ENCODE measurements around the gene SLC35G2.
"Not testable (repeated sequence)": the region's sequence is repeated elsewhere in the genome, so short reads cannot be mapped to it uniquely, and the experiment has no call there.

Gene SLC35G2

DNA sequence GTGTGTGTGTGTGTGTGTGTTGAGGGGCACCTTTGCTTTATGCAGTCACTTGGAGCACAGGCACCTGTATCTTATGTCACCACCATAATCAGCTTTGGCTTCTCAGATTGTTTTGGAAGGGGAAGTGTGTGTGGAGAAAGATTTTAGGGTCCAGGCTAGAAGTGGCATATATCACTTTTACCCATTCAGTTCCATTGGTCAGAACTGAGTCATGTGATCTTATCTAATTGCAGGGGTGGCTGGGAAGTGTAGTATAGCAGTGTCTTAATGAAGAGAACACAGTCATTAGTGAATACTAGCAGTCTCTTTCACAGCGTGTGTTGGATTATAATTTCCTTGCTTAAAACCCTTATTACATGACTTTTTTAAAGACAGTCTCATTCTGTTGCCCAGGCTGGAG lies 63.6 kb downstream of the SLC35G2 start:
- TF ChIP-seq, protein P1, sequence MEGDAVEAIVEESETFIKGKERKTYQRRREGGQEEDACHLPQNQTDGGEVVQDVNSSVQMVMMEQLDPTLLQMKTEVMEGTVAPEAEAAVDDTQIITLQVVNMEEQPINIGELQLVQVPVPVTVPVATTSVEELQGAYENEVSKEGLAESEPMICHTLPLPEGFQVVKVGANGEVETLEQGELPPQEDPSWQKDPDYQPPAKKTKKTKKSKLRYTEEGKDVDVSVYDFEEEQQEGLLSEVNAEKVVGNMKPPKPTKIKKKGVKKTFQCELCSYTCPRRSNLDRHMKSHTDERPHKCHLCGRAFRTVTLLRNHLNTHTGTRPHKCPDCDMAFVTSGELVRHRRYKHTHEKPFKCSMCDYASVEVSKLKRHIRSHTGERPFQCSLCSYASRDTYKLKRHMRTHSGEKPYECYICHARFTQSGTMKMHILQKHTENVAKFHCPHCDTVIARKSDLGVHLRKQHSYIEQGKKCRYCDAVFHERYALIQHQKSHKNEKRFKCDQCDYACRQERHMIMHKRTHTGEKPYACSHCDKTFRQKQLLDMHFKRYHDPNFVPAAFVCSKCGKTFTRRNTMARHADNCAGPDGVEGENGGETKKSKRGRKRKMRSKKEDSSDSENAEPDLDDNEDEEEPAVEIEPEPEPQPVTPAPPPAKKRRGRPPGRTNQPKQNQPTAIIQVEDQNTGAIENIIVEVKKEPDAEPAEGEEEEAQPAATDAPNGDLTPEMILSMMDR (conservative IDR thresholded peaks at IDR 0.05): no peak
- no peak for TF ChIP-seq ZFX (IDR thresholded peaks at IDR 0.05)
- H3K27ac ChIP-seq: no peak overlapping the region

DNA sequence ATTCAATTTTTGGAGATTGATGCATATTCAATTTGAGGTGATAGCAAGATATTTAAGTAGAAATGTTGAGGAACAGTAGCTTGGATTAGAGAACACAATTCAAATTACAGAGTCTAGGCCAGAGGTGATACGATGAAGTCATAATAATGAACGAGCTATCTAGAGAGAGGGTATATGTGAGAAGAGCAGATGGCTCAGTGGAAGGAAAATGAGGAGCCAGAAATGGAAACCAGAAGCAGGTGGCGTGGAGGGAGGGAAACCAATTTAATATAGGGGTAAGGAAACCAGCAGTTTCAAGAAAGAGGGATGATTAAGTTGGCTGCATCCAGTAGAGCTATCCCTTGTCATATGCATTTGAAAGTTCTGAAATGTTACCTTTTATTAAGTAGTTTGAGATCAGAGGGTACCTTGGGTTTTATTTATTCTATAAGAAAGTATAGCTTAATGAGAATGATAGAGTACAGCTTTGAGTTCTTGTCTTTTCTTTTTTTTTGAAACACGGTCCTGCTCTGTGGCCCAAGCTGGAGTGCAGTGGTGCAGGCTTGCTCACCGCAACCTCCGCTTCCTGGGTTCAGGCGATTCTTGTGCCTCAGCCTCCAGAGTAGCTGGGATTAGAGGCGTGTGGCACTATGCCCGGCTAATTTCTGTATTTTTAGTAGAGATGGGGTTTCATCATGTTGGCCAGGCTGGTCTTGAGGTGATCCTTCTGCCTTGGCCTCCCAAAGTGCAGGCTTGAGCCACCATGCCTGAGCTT lies 65.2 kb downstream of the SLC35G2 start:
- no peak overlapping the region for H3K27ac ChIP-seq
- TF ChIP-seq, protein P1 (conservative IDR thresholded peaks at IDR 0.05): no peak
- TF ChIP-seq ZFX (IDR thresholded peaks at IDR 0.05): no peak

DNA sequence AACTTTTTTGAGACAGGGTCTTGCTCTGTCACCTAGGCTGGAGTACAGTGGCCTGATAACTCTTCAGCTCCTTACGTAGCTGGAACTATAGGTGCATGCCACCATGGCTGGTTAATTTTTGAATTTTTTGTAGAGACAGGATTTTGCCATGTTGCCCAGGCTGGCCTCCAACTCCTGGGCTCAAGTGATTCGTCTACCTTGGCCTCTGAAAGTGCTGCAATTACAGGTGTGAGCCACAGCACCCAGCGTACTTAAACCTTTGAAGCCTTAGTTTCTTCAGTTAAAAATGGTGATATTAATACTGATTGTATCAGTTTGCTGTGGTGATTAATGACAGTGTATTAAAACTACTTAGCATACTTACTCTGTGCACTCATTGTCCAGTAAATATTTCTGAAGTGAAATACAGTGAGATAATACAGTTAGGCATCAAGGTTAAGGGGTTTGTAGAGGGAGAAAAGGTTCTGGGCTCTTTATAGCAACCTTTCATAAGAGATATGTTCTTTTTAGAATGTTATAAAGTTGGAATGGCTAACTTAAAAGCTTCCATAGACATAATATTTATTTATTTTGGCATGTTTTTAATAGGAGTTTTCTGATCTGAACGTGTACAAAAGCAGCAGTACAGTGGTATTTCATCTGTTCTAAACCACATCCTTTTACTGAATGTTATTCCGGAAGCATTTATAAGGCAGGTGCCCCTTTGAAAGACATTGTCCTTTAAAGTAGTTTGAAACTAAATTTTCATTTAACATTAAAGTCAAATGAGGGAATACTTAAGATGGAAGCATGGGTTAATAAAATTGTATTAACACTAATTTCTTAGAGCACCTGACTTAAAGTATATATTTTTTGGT lies 66.7 kb downstream of the SLC35G2 start:
- TF ChIP-seq, protein P1 (conservative IDR thresholded peaks at IDR 0.05): no peak
- no peak for TF ChIP-seq ZFX (IDR thresholded peaks at IDR 0.05)
- H3K27ac ChIP-seq: no peak overlapping the region

DNA sequence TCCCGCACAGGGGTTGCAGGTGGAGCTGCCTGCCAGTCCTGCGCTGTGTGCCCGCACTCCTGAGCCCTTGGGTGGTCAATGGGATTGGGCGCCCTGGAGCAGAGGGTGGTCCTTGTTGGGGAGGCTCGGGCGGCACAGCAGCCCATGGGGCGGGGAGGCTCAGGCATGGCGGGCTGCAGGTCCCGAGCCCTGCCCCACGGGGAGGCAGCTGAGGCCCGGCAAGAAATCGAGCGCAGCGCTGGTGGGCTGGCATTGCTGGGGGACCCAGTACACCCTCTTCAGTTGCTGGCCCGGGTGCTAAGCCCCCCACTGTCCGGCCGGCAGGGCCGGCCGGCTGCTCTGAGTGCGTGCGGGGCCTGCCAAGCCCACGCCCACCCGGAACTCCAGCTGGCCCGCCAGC lies 71.0 kb downstream of the SLC35G2 start:
- no peak overlapping the region for H3K27ac ChIP-seq
- no peak for TF ChIP-seq ZFX (IDR thresholded peaks at IDR 0.05)
- TF ChIP-seq, protein P1 (conservative IDR thresholded peaks at IDR 0.05): no peak

DNA sequence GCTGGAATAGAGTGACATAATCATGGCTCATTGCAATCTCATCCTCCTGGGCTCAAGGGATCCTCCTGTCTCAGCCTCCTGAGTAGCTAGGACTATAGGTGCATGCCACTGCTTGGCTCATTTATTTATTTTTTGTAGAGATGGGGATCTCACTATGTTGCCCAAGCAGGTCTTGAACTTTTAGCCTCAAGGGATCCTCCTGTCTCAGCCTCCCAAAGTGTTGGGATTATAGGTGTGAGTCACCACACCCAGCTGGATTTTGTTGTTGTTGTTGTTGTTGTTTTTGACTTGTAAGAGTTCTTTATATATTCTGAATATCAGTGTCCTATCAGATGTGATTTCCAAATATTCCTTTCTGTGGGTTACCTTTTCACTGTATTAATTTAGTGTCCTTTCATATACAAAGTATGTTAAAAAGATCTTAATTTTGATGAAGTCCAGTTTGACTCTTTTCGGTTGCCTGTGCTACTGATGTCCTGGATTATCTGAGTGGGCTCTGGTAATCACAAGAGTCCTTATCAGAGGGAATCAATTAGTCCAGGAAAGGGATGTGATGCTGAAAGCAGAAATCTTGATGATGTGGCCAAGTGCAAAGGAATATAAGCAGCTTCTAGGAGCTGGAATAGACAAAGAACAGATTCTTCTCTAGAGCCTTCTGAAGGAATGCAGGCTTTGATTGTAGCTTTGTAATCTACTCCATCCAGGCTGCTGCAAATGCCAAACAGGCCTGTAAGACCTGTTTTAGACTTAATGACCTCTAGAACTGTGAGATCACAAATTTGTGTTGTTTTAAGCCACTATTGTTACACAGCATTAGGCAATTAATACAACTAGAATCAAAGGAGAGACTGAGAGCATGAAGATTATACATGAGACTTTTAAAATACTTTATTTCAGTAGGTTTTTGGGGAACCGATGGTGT lies 73.3 kb downstream of the SLC35G2 start:
- no peak for TF ChIP-seq ZFX (IDR thresholded peaks at IDR 0.05)
- TF ChIP-seq, protein P1 (conservative IDR thresholded peaks at IDR 0.05): no peak
- H3K27ac ChIP-seq: no peak overlapping the region

DNA sequence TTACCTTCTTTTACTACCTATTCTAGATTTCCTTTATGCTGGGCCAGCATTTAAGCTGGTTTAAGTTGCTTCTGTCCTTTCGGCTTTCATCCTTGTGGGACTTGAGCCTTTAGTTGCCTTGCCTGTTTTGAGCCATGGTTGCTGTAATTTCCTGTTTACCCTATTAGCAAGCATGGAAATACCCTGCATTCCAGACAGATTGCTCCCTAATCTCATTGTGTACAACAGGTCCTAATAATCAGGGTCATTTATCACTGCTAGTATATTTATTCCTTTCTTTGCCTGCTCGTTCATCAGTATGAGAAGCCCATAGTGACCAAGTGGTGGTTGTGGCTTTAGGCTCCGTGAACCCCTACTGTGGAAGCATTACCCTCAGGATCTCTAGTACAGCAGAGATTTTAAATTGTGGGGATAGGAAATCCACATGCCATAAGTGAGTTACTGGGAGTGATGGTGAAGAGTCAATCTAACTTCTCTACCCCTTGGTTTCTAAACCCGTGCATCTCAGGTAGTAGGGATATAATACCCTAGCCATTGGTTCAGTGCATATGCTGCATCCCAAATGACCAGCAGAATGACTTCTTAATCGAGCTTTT lies 75.0 kb downstream of the SLC35G2 start:
- H3K27ac ChIP-seq: no peak overlapping the region
- no peak for TF ChIP-seq ZFX (IDR thresholded peaks at IDR 0.05)
- TF ChIP-seq, protein P1 (conservative IDR thresholded peaks at IDR 0.05): no peak

DNA sequence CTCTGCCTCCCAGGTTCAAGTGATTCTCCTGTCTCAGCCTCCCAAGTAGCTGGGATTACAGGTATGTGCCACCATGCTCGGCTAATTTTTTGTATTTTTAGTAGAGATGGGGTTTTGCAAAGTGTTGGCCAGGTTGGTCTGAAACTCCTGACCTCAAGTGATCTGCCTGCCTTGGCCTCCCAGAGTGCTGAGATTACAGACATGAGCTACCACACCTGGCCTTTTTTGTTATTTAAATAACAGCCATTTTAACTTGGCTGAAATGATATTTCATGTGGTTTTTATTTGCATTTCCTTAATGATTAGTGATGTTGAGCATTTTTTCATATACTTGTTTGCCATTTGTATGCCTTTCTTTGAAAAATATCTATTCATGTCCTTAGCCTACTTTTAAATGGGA lies 78.2 kb downstream of the SLC35G2 start:
- H3K27ac ChIP-seq: not testable (repeated sequence)

All from C4-2B (cell line).